PC-9 (cell line): Measurements from ENCODE around the gene MTHFD1L. TPM values are rescaled to one million over a fixed set of nuclear protein-coding genes. Genes with fewer than 3 reads are reported as not detected.

Experiments used
- BruUV-seq: library from RNA; stranded (reverse); fragments of 400-500 nt; replicated peaks from 2 replicates; lab custom pipeline; 2021; lab: Mats Ljungman, UMichigan
- CTCF ChIA-PET: fragments of 300-600 bp; sonication (Branson Sonifier 250); formaldehyde crosslinking; loops from one replicate; lab custom pipeline; 2022; ENCODE audit warnings: antibody characterized with exemption; lab: Charles Lee
- POLR2A ChIA-PET: fragments of 300-600 bp; sonication (Branson Sonifier 250); formaldehyde crosslinking; loops from one replicate; lab custom pipeline; 2022; ENCODE audit warnings: antibody characterized with exemption; ENCODE audit not compliant: unreplicated experiment; lab: Charles Lee
- DNase-seq, 2 experiments: peaks; one replicate each; pipeline versions ENCODE4 v3.0.0 to v3.0.0-alpha.2; 2015 to 2022; ENCODE audit warnings: mixed read lengths in 1 of 2
- H2AFZ ChIP-seq: fragments of 200-600 bp; sonication (generic); 2 replicates; pipeline ENCODE4 v1.8.1; 2017; ENCODE audit warnings: antibody characterized with exemption
- H3F3A ChIP-seq: fragments of 200-600 bp; sonication (generic); 2 replicates; pipeline ENCODE4 v1.8.1; 2017; ENCODE audit warnings: antibody characterized with exemption, mild to moderate bottlenecking, low read depth; ENCODE audit not compliant: insufficient read depth
- H3K27ac ChIP-seq: fragments of 200-600 bp; sonication (generic); 2 replicates; pipeline ENCODE4 v1.6.1; 2016; ENCODE audit warnings: mixed run types
- H3K27me3 ChIP-seq: fragments of 200-600 bp; sonication (generic); 2 replicates; pipeline ENCODE4 v1.6.1; 2016; ENCODE audit warnings: low read depth, mixed run types; ENCODE audit not compliant: insufficient read depth
- H3K36me3 ChIP-seq: fragments of 200-600 bp; sonication (generic); 2 replicates; pipeline ENCODE4 v1.6.1; 2016; ENCODE audit warnings: low read depth, mixed run types
- H3K4me1 ChIP-seq: fragments of 200-600 bp; sonication (generic); replicated peaks from 2 replicates; pipeline ENCODE4 v1.6.1; 2016; ENCODE audit warnings: mixed run types; ENCODE audit not compliant: insufficient read depth
- H3K4me2 ChIP-seq: fragments of 200-600 bp; sonication (generic); 2 replicates; pipeline ENCODE4 v1.6.1; 2017; ENCODE audit warnings: mixed run types
- H3K4me3 ChIP-seq: fragments of 200-600 bp; sonication (generic); 2 replicates; pipeline ENCODE4 v1.6.1; 2016; ENCODE audit warnings: mixed run types
- H3K79me2 ChIP-seq: fragments of 200-600 bp; sonication (generic); 2 replicates; pipeline ENCODE4 v1.6.1; 2017; ENCODE audit warnings: low read depth, mixed run types
- H3K9me2 ChIP-seq: fragments of 200-600 bp; sonication (generic); 2 replicates; pipeline ENCODE4 v1.8.1; 2017; ENCODE audit warnings: mild to moderate bottlenecking; ENCODE audit not compliant: insufficient read depth
- H3K9me3 ChIP-seq: fragments of 200-600 bp; sonication (generic); 2 replicates; pipeline ENCODE4 v1.8.1; 2016; ENCODE audit warnings: low read depth; ENCODE audit not compliant: insufficient read depth
- H4K20me1 ChIP-seq: fragments of 200-600 bp; sonication (generic); 2 replicates; pipeline ENCODE4 v1.8.1; 2017; ENCODE audit not compliant: insufficient read depth
- CTCF ChIP-seq: fragments of 200-600 bp; sonication (generic); conservative IDR thresholded peaks from 2 replicates; pipeline ENCODE4 v1.6.1; 2017; ENCODE audit warnings: mixed run types, antibody characterized with exemption, mild to moderate bottlenecking, moderate library complexity
- EZH2 ChIP-seq: fragments of 200-600 bp; sonication (generic); IDR thresholded peaks from 2 replicates; pipeline ENCODE4 v1.8.0; 2017; ENCODE audit warnings: antibody characterized with exemption, low read depth
- intact Hi-C: fragments of 100-400 bp; cut with micrococcal nuclease; formaldehyde crosslinking; loops from one replicate; pipeline ENCODE4 v1.10.0; 2022; ENCODE audit not compliant: unreplicated experiment
- total RNA-seq: library from RNA; stranded (reverse); gene quantifications from 2 replicates; pipeline ENCODE4 v1.2.3, GENCODE V29; 2021

The MTHFD1L gene
- total RNA-seq, 1 experiment from 2014 or later = 53.3 TPM

GRCh38 chr6:150876598-150876997 lies 11.1 kb downstream of the MTHFD1L start:
- BruUV-seq = no TSS peak

GRCh38 chr6:150877928-150878327 lies 12.4 kb downstream of the MTHFD1L start:
- intact Hi-C loops = no loop called here
- H3K27ac ChIP-seq = no peak overlapping the region
- H3K9me2 ChIP-seq = no peaks in the 10 kb centered on the region
- H3F3A ChIP-seq = peaks cover 25% of the 10 kb centered on the region; the same call in 1 of the 2 replicates
- no peak overlapping the region for H3K4me2 ChIP-seq
- TF ChIP-seq CTCF = no peak
- TF ChIP-seq EZH2 = no peak
- CTCF ChIA-PET = no interaction called here
- POLR2A ChIA-PET = no interaction called here
- H3K4me3 ChIP-seq = no peak overlapping the region
- no TSS peak for BruUV-seq
- no peak overlapping the region for H2AFZ ChIP-seq
- H3K79me2 ChIP-seq = peaks cover 48% of the 10 kb centered on the region
- H3K36me3 ChIP-seq = peaks cover 15% of the 10 kb centered on the region
- H4K20me1 ChIP-seq = peaks cover 72% of the 10 kb centered on the region
- H3K4me1 ChIP-seq = peaks cover 18% of the 10 kb centered on the region
- H3K27me3 ChIP-seq = no peaks in the 10 kb centered on the region
- H3K9me3 ChIP-seq = no peaks in the 10 kb centered on the region
- no peak for DNase-seq

More at GRCh38 chr6:150876598-150876997, 11.1 kb downstream of the MTHFD1L start:
- intact Hi-C loops = no loop called here
- Histone ChIP-seq H3K27me3 (no peaks in the 10 kb centered on the region), H3K4me3 (no peak overlapping the region), H3K9me3 (no peaks in the 10 kb centered on the region), H3K9me2 (no peaks in the 10 kb centered on the region), H3K4me2 (no peak overlapping the region), H3F3A (peaks cover 15% of the 10 kb centered on the region; the same call in 1 of the 2 replicates), H3K79me2 (peaks cover 60% of the 10 kb centered on the region), H3K36me3 (peaks cover 22% of the 10 kb centered on the region), H3K27ac (no peak overlapping the region), H4K20me1 (peaks cover 71% of the 10 kb centered on the region), H3K4me1 (peaks cover 6% of the 10 kb centered on the region), H2AFZ (no peak overlapping the region)
- TF ChIP-seq CTCF (no peak), EZH2 (no peak)
- CTCF ChIA-PET = no interaction called here
- no peak for DNase-seq
- POLR2A ChIA-PET = interaction anchor here (0.6 kb wide), 1 partner anchor 16 kb away, joined by 3 read pairs; no protein-coding TSS in a partner anchor

GRCh38 chr6:150878347-150879213 lies 13.1 kb downstream of the MTHFD1L start:
- H3K4me3 ChIP-seq = no peak overlapping the region
- H4K20me1 ChIP-seq = peaks cover 66% of the 10 kb centered on the region
- peaks cover 42% of the 10 kb centered on the region for H3K79me2 ChIP-seq
- ChIA-PET CTCF (interaction anchor here (0.6 kb wide), 1 partner anchor 165 kb away, joined by 10 read pairs; no protein-coding TSS in a partner anchor), POLR2A (no interaction called here)
- no peak overlapping the region for H2AFZ ChIP-seq
- peaks cover 18% of the 10 kb centered on the region for H3K4me1 ChIP-seq
- no peak overlapping the region for H3K27ac ChIP-seq
- H3K36me3 ChIP-seq = peaks cover 21% of the 10 kb centered on the region
- intact Hi-C loops = no loop called here
- no peaks in the 10 kb centered on the region for H3K9me2 ChIP-seq
- H3F3A ChIP-seq = peaks cover 25% of the 10 kb centered on the region; the same call in 1 of the 2 replicates
- TF ChIP-seq CTCF (no peak), EZH2 (no peak)
- H3K9me3 ChIP-seq = no peaks in the 10 kb centered on the region
- no peak overlapping the region for H3K4me2 ChIP-seq
- BruUV-seq = no TSS peak
- H3K27me3 ChIP-seq = no peaks in the 10 kb centered on the region
- no peak for DNase-seq
